Loucy (cell line): ENCODE data around the gene USP6.

ENCODE experiments used
- EZH2phosphoT487 ChIP-seq: fragments of 200-600 bp; IDR thresholded peaks from 2 replicates; pipeline ENCODE4 v1.6.1; 2018; ENCODE audit warnings: antibody characterized with exemption, mild to moderate bottlenecking, moderate library complexity, borderline replicate concordance
- TF ChIP-seq, protein P1 (sequence below): fragments of 200-600 bp; sonication (generic); conservative IDR thresholded peaks from 2 replicates; pipeline ENCODE4 v1.5.1; 2014; ENCODE audit warnings: mild to moderate bottlenecking, antibody characterized with exemption, low read length

DNA sequence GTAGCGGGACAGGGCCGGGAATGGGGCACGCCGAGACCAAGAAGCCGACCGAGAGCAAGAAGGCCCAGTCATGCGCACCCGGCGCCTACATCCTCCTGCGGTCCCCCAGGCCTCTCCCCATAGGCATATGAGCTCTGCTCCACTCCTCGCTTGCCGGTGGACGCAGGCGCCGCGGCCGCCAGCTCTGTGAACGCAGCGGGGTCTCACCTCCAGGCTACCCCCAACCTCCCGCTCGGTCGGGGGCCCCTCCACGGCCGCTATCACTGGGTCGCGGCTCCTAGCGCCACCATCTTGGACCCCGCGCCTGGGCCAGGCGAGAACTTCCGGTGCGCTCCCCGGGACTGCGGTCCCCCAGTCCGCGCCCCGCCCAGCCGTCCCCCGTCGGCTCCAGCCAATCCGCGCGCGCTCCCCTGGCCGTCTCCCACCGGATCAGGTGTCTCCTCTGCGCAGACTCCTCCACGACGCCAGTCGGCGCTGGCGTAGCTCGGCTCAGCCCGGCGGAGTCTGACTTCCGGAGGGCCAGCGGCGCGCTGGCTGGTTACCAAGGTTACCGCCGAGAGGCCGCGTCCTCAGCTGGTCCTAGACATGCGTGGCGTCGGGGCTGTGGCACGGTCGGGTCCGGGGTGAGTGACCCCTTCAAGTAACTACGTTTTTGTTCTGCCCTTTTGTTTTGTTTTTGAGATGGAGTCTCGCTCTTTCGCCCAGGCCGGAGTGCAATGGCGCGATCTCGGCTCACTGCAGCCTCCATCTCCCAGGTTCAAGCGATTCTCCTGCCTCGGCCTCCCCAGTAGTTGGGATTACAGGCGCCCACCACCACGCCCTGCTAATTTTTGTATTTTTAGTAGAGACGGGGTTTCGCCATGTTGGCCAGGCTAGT is 75.9 kb downstream of the USP6 start, which contains the start of gene ZNF594:
- TF ChIP-seq, protein P1, sequence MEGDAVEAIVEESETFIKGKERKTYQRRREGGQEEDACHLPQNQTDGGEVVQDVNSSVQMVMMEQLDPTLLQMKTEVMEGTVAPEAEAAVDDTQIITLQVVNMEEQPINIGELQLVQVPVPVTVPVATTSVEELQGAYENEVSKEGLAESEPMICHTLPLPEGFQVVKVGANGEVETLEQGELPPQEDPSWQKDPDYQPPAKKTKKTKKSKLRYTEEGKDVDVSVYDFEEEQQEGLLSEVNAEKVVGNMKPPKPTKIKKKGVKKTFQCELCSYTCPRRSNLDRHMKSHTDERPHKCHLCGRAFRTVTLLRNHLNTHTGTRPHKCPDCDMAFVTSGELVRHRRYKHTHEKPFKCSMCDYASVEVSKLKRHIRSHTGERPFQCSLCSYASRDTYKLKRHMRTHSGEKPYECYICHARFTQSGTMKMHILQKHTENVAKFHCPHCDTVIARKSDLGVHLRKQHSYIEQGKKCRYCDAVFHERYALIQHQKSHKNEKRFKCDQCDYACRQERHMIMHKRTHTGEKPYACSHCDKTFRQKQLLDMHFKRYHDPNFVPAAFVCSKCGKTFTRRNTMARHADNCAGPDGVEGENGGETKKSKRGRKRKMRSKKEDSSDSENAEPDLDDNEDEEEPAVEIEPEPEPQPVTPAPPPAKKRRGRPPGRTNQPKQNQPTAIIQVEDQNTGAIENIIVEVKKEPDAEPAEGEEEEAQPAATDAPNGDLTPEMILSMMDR = peak; percentile 74
- no peak for TF ChIP-seq EZH2phosphoT487
